Measurements from ENCODE around the gene GFOD1. TPM values are rescaled to one million over a fixed set of nuclear protein-coding genes. Genes with fewer than 3 reads are reported as not detected.

GFOD1 gene
- total RNA-seq, 4 donors from 2014 or later, result 18.3 to 49.1 (median 29.0) TPM

- H3K27ac ChIP-seq, result no peak overlapping the region
- no peaks in the 10 kb centered on the region for H3K36me3 ChIP-seq
- no peak for ATAC-seq
- 84 to 88% methylated on average over 1 to 3 of the region's 5 CpGs for WGBS, 2 donors (ENCODE audit: low coverage in 1 of 2)
- TF ChIP-seq EP300 (IDR thresholded peaks at IDR 0.05) (no peak), CTCF (IDR thresholded peaks at IDR 0.05) (no peak), POLR2A (IDR thresholded peaks at IDR 0.05) (no peak), POLR2AphosphoS5 (IDR thresholded peaks at IDR 0.05) (no peak)
- no peaks in the 10 kb centered on the region for H3K27me3 ChIP-seq
- H3K4me1 ChIP-seq, result peaks cover 0 to 4% (median 0%) of the 10 kb centered on the region in 3 donors
- H3K9me3 ChIP-seq, result no peaks in the 10 kb centered on the region
- no peak overlapping the region for H3K4me3 ChIP-seq
These were observed 53.7 kb downstream of the GFOD1 start for GRCh38 chr6:13433709-13434121.

GRCh38 chr6:13432526-13433184 is 54.7 kb downstream of the GFOD1 start:
- Histone ChIP-seq H3K36me3 (no peaks in the 10 kb centered on the region), H3K27me3 (no peaks in the 10 kb centered on the region), H3K9me3 (no peaks in the 10 kb centered on the region), H3K4me3 (no peak overlapping the region), H3K27ac (no peak overlapping the region), H3K4me1 (peaks cover 0 to 4% (median 0%) of the 10 kb centered on the region in 3 donors)
- 66 to 93% methylated on average over 3 of the region's 4 CpGs for WGBS, 2 donors (ENCODE audit: low coverage in 1 of 2)
- TF ChIP-seq POLR2A (IDR thresholded peaks at IDR 0.05), result no peak
- no peak for TF ChIP-seq POLR2AphosphoS5 (IDR thresholded peaks at IDR 0.05)
- TF ChIP-seq EP300 (IDR thresholded peaks at IDR 0.05), result no peak
- no peak for TF ChIP-seq CTCF (IDR thresholded peaks at IDR 0.05)
- ATAC-seq, result no peak

GRCh38 chr6:13431861-13432465 is 55.4 kb downstream of the GFOD1 start:
- Histone ChIP-seq H3K36me3 (no peaks in the 10 kb centered on the region), H3K9me3 (no peaks in the 10 kb centered on the region), H3K4me1 (peaks cover 0 to 8% (median 0%) of the 10 kb centered on the region in 3 donors), H3K4me3 (no peak overlapping the region), H3K27ac (peak overlapping the region in 2 of 4 donors; percentile 2 to 12), H3K27me3 (no peaks in the 10 kb centered on the region)
- ATAC-seq, result no peak
- TF ChIP-seq CTCF (IDR thresholded peaks at IDR 0.05) (no peak), POLR2AphosphoS5 (IDR thresholded peaks at IDR 0.05) (no peak), EP300 (IDR thresholded peaks at IDR 0.05) (no peak), POLR2A (IDR thresholded peaks at IDR 0.05) (no peak)
- 52 to 53% methylated on average over 3 of the region's 5 CpGs for WGBS, 2 donors (ENCODE audit: low coverage in 1 of 2)

GRCh38 chr6:13431059-13431656 is 56.2 kb downstream of the GFOD1 start:
- H3K27me3 ChIP-seq, result no peaks in the 10 kb centered on the region
- TF ChIP-seq POLR2A (IDR thresholded peaks at IDR 0.05) (no peak), POLR2AphosphoS5 (IDR thresholded peaks at IDR 0.05) (no peak), CTCF (IDR thresholded peaks at IDR 0.05) (no peak), EP300 (IDR thresholded peaks at IDR 0.05) (no peak)
- 88 to 96% methylated on average over 4 to 6 of the region's 6 CpGs for WGBS, 2 donors (ENCODE audit: low coverage in 1 of 2)
- ATAC-seq, result no peak
- no peaks in the 10 kb centered on the region for H3K36me3 ChIP-seq
- H3K4me1 ChIP-seq, result peaks cover 0 to 16% (median under 1%) of the 10 kb centered on the region in 3 donors
- H3K9me3 ChIP-seq, result no peaks in the 10 kb centered on the region
- no peak overlapping the region for H3K27ac ChIP-seq
- H3K4me3 ChIP-seq, result no peak overlapping the region

Measured in gastroesophageal sphincter (tissue), 4 donors.